Stimulated activated CD4-positive, alpha-beta T cell treated with anti-CD3 and anti-CD28 coated beads, Interleukin-12 subunit alpha, Interleukin-12 subunit beta, amount 100 ng/mL, for 4 hours (primary cell): Measurements from ENCODE around the gene TMEM232.

ENCODE experiments used
- DNase-seq: peaks from one replicate; pipeline ENCODE4 v3.0.0-alpha.2; 2020

Gene TMEM232

GRCh38 chr5:110506378-110506777, 220.1 kb downstream of the TMEM232 start:
- DNase-seq = no peak

GRCh38 chr5:110496276-110496675, 230.2 kb downstream of the TMEM232 start:
- no peak for DNase-seq

GRCh38 chr5:110492446-110492845, 234.0 kb downstream of the TMEM232 start:
- DNase-seq = no peak

- no peak for DNase-seq
Measured at GRCh38 chr5:110478895-110479294, 247.6 kb downstream of the TMEM232 start.

GRCh38 chr5:110477911-110478310, 248.6 kb downstream of the TMEM232 start:
- DNase-seq = no peak

- no peak for DNase-seq
Measured at GRCh38 chr5:110476164-110476563, 250.3 kb downstream of the TMEM232 start.

GRCh38 chr5:110475529-110475928, 250.9 kb downstream of the TMEM232 start:
- DNase-seq = no peak

- no peak for DNase-seq
Measured at GRCh38 chr5:110469486-110469885, 257.0 kb downstream of the TMEM232 start.

GRCh38 chr5:110463106-110463505, 263.4 kb downstream of the TMEM232 start:
- DNase-seq = no peak

GRCh38 chr5:110460837-110461236, 265.6 kb downstream of the TMEM232 start:
- DNase-seq = no peak

GRCh38 chr5:110458313-110458712, 268.2 kb downstream of the TMEM232 start:
- DNase-seq = no peak

GRCh38 chr5:110442856-110443255, 283.6 kb downstream of the TMEM232 start:
- no peak for DNase-seq

- DNase-seq = no peak
Measured at GRCh38 chr5:110441035-110441434, 285.4 kb downstream of the TMEM232 start.

GRCh38 chr5:110440058-110440457, 286.4 kb downstream of the TMEM232 start:
- DNase-seq = no peak

- no peak for DNase-seq
Measured at GRCh38 chr5:110439296-110439695, 287.2 kb downstream of the TMEM232 start.

GRCh38 chr5:110435207-110435606, 291.3 kb downstream of the TMEM232 start:
- no peak for DNase-seq

GRCh38 chr5:110431603-110432002, 294.9 kb downstream of the TMEM232 start:
- no peak for DNase-seq

- DNase-seq = no peak
Measured at GRCh38 chr5:110414360-110414759, 312.1 kb downstream of the TMEM232 start.

- DNase-seq = no peak
Measured at GRCh38 chr5:110413856-110414255, 312.6 kb downstream of the TMEM232 start.

GRCh38 chr5:110409571-110409970, 316.9 kb downstream of the TMEM232 start:
- DNase-seq = no peak

- DNase-seq = no peak
Measured at GRCh38 chr5:110402562-110402961, 323.9 kb downstream of the TMEM232 start.

GRCh38 chr5:110401881-110402280, 324.6 kb downstream of the TMEM232 start:
- DNase-seq = no peak

- no peak for DNase-seq
Measured at GRCh38 chr5:110398951-110399350, 327.5 kb downstream of the TMEM232 start.

GRCh38 chr5:110397281-110397680, 329.2 kb downstream of the TMEM232 start:
- no peak for DNase-seq

- DNase-seq = no peak
Measured at GRCh38 chr5:110386782-110387181, 339.7 kb downstream of the TMEM232 start.

- DNase-seq = no peak
Measured at GRCh38 chr5:110383231-110383630, 343.2 kb downstream of the TMEM232 start.
